Esophagus squamous epithelium (tissue), 5 donors: ENCODE measurements around the gene HACD4. TPM values are rescaled to one million over a fixed set of nuclear protein-coding genes. Genes with fewer than 3 reads are reported as not detected.
"Not testable (repeated sequence)": the region's sequence is repeated elsewhere in the genome, so short reads cannot be mapped to it uniquely, and the experiment has no call there.

Experiments used
- DNase-seq: peaks from one replicate; lab custom pipeline; 2025; lab: John Stamatoyannopoulos, UW
- H3K27ac ChIP-seq, 4 donors: fragments of 200-600 bp; sonication (generic); one replicate each; pipeline ENCODE4 v1.5.1; 2016 to 2019; ENCODE audit warnings: mild to moderate bottlenecking in 1 of 4
- H3K27me3 ChIP-seq, 4 donors: fragments of 200-600 bp; sonication (generic); 1 replicate in 3 of 4; 2 replicates in 1 of 4; pipeline versions ENCODE4 v1.5.1 to v1.6.0; 2017 to 2021; ENCODE audit warnings: antibody characterized with exemption in 1 of 4
- H3K36me3 ChIP-seq, 3 donors: fragments of 200-600 bp; sonication (generic); one replicate each; pipeline ENCODE4 v1.5.1; 2016 to 2019
- H3K4me1 ChIP-seq, 3 donors: fragments of 200-600 bp; sonication (generic); one replicate each; pipeline ENCODE4 v1.5.1; 2017 to 2019
- H3K4me3 ChIP-seq, 4 donors: fragments of 200-600 bp; sonication (generic); 1 replicate in 3 of 4; 2 replicates in 1 of 4; pipeline ENCODE4 v1.5.1; 2016 to 2019; ENCODE audit warnings: mild to moderate bottlenecking in 2 of 4, moderate library complexity in 1 of 4
- H3K9me3 ChIP-seq, 3 donors: fragments of 200-600 bp; sonication (generic); one replicate each; pipeline ENCODE4 v1.5.1; 2016 to 2019
- POLR2A ChIP-seq, 4 donors: fragments of 450-650 bp; IDR thresholded peaks; one replicate each; pipeline ENCODE4 v1.6.1; 2017; ENCODE audit warnings: antibody characterized with exemption in 4 of 4, mild to moderate bottlenecking in 4 of 4, moderate library complexity in 3 of 4
- WGBS, 2 donors: methylation state at CpG; one replicate each; pipeline ENCODE4 v1.1.5; 2018; 5-methylcytosine and 5-hydroxymethylcytosine counted together
- intact Hi-C: fragments of 100-400 bp; cut with DNase I; formaldehyde crosslinking; loops from one replicate; pipeline ENCODE4 v1.15.0; 2022
- total RNA-seq, 4 donors: library from RNA; depleted of rRNA; stranded (reverse); fragments of >200 nt; gene quantifications; one replicate each; pipeline ENCODE4 v1.1.0, GENCODE V29; 2016
- TF ChIP-seq, protein P1 (sequence below), 6 experiments: fragments of 450-650 bp in 4 of 6; fragments of 200-600 bp in 2 of 6; sonication (generic) in 2 of 6; IDR thresholded peaks; one replicate each; pipeline ENCODE4 v1.5.1; 2016 to 2019; ENCODE audit warnings: antibody characterized with exemption in 6 of 6, mild to moderate bottlenecking in 4 of 6, moderate library complexity in 4 of 6
- donor health status: DM: yes; HTN: yes; CAD: no.

HACD4 gene
- total RNA-seq, 4 donors from 2014 or later: 0.97 to 3.8 (median 2.5) TPM

DNA sequence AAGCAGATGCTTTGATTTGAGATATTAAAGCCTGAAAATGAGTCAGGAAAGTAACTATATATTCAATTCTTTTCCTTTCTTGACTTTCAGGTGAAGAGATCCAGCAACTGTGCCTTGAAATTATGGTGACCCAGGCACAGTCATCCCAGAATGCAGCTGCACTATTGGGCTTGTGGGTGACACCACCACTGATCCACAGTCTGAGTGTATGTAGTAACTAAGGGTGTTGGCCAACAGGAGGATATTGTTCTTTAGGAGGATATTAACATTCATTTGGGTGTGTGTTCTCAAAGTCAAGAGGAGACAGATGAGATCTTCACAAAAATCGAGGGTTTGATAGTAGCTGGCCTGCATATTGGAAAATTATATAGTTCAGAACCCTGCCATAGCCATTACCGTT is 53.2 kb downstream of the HACD4 start:
- TF ChIP-seq, protein P1, sequence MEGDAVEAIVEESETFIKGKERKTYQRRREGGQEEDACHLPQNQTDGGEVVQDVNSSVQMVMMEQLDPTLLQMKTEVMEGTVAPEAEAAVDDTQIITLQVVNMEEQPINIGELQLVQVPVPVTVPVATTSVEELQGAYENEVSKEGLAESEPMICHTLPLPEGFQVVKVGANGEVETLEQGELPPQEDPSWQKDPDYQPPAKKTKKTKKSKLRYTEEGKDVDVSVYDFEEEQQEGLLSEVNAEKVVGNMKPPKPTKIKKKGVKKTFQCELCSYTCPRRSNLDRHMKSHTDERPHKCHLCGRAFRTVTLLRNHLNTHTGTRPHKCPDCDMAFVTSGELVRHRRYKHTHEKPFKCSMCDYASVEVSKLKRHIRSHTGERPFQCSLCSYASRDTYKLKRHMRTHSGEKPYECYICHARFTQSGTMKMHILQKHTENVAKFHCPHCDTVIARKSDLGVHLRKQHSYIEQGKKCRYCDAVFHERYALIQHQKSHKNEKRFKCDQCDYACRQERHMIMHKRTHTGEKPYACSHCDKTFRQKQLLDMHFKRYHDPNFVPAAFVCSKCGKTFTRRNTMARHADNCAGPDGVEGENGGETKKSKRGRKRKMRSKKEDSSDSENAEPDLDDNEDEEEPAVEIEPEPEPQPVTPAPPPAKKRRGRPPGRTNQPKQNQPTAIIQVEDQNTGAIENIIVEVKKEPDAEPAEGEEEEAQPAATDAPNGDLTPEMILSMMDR (IDR thresholded peaks at IDR 0.05): no peak
- TF ChIP-seq POLR2A (IDR thresholded peaks at IDR 0.05): no peak
- 85 to 89% methylated on average over 2 of the region's 2 CpGs for WGBS, 2 donors
- no peak overlapping the region for H3K27ac ChIP-seq
- H3K27me3 ChIP-seq: no peaks in the 10 kb centered on the region
- no peak overlapping the region for H3K4me3 ChIP-seq
- intact Hi-C loops: loop anchor here (10.0 kb wide), 1 partner anchor 107 kb away; no protein-coding TSS in a partner anchor
- no peak for DNase-seq
- H3K4me1 ChIP-seq: peaks cover 0 to 18% (median 0%) of the 10 kb centered on the region in 3 donors
- no peaks in the 10 kb centered on the region for H3K9me3 ChIP-seq
- peaks cover 0 to 24% (median 3%) of the 10 kb centered on the region in 3 donors for H3K36me3 ChIP-seq

DNA sequence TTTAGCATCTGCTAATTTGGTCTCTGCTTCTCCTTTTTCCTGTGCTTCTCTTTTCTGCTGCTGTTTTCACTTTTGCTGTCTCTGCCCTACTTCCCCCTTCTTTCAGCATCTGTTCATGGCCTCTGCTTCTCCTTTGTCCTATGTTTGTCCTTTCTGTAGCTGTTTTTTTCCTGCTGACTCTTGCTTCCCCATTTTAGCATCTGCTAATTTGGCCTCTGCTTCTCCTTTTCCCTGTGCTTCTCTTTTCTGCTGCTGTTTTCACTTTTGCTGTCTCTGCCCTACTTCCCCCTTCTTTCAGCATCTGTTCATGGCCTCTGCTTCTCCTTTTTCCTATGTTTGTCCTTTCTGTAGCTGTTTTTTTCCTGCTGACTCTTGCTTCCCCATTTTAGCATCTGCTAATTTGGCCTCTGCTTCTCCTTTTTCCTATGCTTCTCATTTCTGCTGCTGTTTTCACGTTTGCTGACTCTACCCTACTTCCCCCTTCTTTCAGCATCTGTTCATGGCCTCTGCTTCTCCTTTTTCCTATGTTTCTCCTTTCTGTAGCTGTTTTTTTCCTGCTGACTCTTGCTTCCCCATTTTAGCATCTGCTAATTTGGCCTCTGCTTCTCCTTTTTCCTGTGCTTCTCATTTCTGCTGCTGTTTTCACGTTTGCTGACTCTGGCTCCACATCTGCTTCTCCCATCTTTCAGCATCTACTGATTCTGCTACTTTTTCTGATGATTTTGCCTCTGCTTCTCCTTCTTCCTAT is 57.1 kb downstream of the HACD4 start:
- H3K4me3 ChIP-seq, H3K27me3 ChIP-seq, H3K9me3 ChIP-seq, DNase-seq, H3K4me1 ChIP-seq, H3K27ac ChIP-seq: not testable (repeated sequence)
- WGBS, 2 donors: 62 to 65% methylated on average over 2 of the region's 2 CpGs
- H3K36me3 ChIP-seq: peaks cover 0 to 16% (median 3%) of the 10 kb centered on the region in 3 donors
- intact Hi-C loops: loop anchor here (10.0 kb wide), 1 partner anchor 110 kb away; no protein-coding TSS in a partner anchor

DNA sequence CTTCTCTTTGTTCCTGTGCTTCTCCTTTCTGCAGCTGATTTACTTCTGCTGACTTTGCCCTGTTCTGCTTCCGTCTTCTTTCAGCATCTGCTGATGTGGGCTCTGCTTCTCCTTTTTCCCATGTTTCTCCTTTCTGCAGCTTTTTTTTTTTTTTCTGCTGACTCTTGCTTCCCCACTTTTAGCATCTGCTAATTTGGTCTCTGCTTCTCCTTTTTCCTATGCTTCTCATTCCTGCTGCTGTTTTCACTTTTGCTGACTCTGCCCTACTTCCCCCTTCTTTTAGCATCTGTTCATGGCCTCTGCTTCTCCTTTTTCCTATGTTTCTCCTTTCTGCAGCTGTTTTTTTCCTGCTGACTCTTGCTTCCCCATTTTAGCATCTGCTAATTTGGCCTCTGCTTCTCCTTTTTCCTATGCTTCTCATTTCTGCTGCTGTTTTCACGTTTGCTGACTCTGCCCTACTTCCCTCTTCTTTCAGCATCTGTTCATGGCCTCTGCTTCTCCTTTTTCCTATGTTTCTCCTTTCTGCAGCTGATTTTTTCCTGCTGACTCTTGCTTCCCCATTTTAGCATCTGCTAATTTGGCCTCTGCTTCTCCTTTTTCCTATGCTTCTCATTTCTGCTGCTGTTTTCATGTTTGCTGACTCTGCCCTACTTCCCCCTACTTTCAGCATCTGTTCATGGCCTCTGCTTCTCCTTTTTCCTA is 58.0 kb downstream of the HACD4 start:
- 78 to 89% methylated on average over 2 of the region's 2 CpGs for WGBS, 2 donors
- H3K27me3 ChIP-seq, H3K4me1 ChIP-seq, DNase-seq, H3K4me3 ChIP-seq, H3K27ac ChIP-seq, H3K9me3 ChIP-seq: not testable (repeated sequence)
- intact Hi-C loops: loop anchor here (10.0 kb wide), 1 partner anchor 111 kb away; no protein-coding TSS in a partner anchor
- peaks cover 0 to 16% (median 2%) of the 10 kb centered on the region in 3 donors for H3K36me3 ChIP-seq

DNA sequence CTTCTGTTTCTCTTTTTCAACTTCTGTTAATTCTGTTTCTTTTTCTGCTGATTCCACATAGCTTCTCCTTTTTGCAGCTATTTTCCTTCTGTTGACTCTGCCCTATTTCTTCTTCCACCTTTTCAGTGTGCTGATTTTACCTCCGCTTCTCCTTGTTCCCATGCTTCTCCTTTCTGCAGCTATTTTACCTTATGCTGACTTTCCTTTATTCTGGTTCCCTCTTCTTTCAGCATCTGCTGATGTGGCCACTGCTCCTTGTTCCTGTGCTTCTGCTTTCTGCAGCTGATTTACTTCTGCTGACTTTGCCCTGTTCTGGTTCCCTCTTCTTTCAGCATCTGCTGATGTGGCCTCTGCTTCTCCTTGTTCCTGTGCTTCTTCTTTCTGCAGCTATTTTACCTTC is 58.8 kb downstream of the HACD4 start:
- Histone ChIP-seq H3K27me3 (no peaks in the 10 kb centered on the region), H3K36me3 (peaks cover 0 to 16% (median 0%) of the 10 kb centered on the region in 3 donors), H3K4me1 (no peaks in the 10 kb centered on the region), H3K9me3 (no peaks in the 10 kb centered on the region), H3K27ac (no peak overlapping the region), H3K4me3 (no peak overlapping the region)
- intact Hi-C loops: loop anchor here (10.0 kb wide), 1 partner anchor 112 kb away; no protein-coding TSS in a partner anchor
- TF ChIP-seq, protein P1 (IDR thresholded peaks at IDR 0.05): no peak
- TF ChIP-seq POLR2A (IDR thresholded peaks at IDR 0.05): no peak
- 88% methylated on average over 1 of the region's 1 CpG for WGBS, 2 donors
- DNase-seq: no peak

DNA sequence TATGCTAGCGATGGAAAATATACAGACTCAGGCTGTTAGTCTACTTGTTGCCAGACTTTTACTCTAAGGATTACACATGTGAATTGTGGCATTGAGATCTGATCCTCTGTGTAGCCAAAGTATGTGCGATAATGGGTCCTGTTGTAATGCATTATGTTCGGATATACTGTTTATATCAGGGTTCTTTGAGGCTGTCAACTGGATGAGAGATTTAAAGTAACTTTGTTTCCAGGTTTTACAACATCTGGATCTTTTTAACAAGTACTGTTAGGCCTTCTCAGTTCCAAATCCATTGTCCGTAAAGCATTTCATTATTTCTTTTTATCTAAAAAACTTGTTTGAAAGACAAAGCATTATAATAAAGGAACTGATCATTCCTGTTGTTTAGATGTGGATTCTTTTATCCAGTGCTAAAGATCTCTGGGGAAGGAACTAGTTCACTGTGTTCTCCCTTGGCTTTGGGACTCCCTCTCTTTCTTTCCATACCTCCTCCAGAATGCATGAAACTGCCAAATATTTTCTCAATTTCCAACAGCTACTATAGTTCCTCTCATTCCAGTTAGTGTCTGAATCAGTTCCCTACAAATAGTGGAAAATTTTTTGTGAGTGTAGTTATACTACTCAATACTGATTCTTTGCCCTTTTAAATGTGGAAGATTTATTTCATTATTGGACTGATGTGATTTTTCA is 68.8 kb downstream of the HACD4 start:
- Histone ChIP-seq H3K4me3 (no peak overlapping the region), H3K9me3 (no peaks in the 10 kb centered on the region), H3K27me3 (no peaks in the 10 kb centered on the region), H3K27ac (no peak overlapping the region), H3K36me3 (peaks cover 0 to 11% (median 0%) of the 10 kb centered on the region in 3 donors), H3K4me1 (no peaks in the 10 kb centered on the region)
- no peak for DNase-seq
- TF ChIP-seq POLR2A (IDR thresholded peaks at IDR 0.05): no peak
- intact Hi-C loops: no loop called here
- WGBS, 2 donors: 75 to 77% methylated on average over 4 of the region's 4 CpGs

DNA sequence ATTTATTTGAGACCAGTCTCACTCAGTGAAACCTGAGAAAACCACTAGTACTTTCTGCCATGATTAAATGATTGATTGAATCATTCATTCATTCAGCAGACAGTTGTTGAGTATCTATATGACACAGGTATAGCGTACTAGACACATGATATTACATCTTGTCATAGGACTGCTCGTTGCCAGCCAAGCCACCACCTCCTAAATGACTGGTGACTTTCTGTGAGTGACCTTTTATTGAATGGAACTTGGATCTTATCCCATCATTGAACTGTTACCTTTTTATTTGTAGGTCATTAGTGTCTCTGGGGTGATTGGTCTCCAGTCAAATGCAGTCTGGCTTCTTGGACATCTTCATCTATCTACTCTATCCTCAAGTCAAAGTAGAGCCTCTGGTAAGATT is 80.7 kb downstream of the HACD4 start:
- Histone ChIP-seq H3K9me3 (no peaks in the 10 kb centered on the region), H3K36me3 (peaks cover 0 to 52% (median 4%) of the 10 kb centered on the region in 3 donors), H3K4me1 (no peaks in the 10 kb centered on the region), H3K27me3 (no peaks in the 10 kb centered on the region), H3K27ac (no peak overlapping the region), H3K4me3 (no peak overlapping the region)
- DNase-seq: no peak
- intact Hi-C loops: no loop called here
- TF ChIP-seq POLR2A (IDR thresholded peaks at IDR 0.05): no peak
- TF ChIP-seq, protein P1 (IDR thresholded peaks at IDR 0.05): no peak
- WGBS, 2 donors: 96 to 97% methylated on average over 2 of the region's 2 CpGs

Other genes starting within 250 kb of the HACD4 start
- not detected for gene IFNB1, start 46.3 kb upstream of the HACD4 start, total RNA-seq
- not detected for gene IFNW1, start 110.2 kb upstream of the HACD4 start, total RNA-seq
- gene IFNA21, start 135.0 kb upstream of the HACD4 start, total RNA-seq: not detected
- gene IFNA4, start 155.9 kb upstream of the HACD4 start, total RNA-seq: not detected
- not detected for gene IFNA7, start 170.6 kb upstream of the HACD4 start, total RNA-seq
- gene IFNA10, start 175.5 kb upstream of the HACD4 start, total RNA-seq: not detected
- not detected for gene IFNA16, start 185.7 kb upstream of the HACD4 start, total RNA-seq
- not detected for gene IFNA17, start 196.6 kb upstream of the HACD4 start, total RNA-seq
- not detected for gene IFNA14, start 208.4 kb upstream of the HACD4 start, total RNA-seq